Motor neuron (in vitro differentiated cells): ENCODE measurements around the gene DENND2A. TPM values are rescaled to one million over a fixed set of nuclear protein-coding genes. Genes with fewer than 3 reads are reported as not detected.
A peak's percentile ranks its signal among the peaks of the same experiment; 100 is the strongest.

ENCODE experiments used
- ATAC-seq, 8 experiments: fragments of 200-7000 bp; cut with Tn5 transposase; replicated peaks in 6 of 8; 2 replicates each; pipeline ENCODE4 v1.8.0; 2021; ENCODE audit warnings: mild to moderate bottlenecking in 8 of 8, moderate library complexity in 8 of 8
- H3K27ac ChIP-seq, 2 donors: fragments of 250-450 bp; sonication (Bioruptor Pico); 2 replicates each; pipeline ENCODE4 v1.9.0; 2021; ENCODE audit warnings: antibody characterized with exemption in 2 of 2, mild to moderate bottlenecking in 2 of 2, moderate library complexity in 1 of 2
- H3K4me1 ChIP-seq, 2 donors: fragments of 250-450 bp; sonication (Bioruptor Pico); replicated peaks in 1 of 2; 2 replicates each; pipeline ENCODE4 v1.6.1; 2021; ENCODE audit warnings: antibody characterized with exemption in 2 of 2, mild to moderate bottlenecking in 2 of 2, moderate library complexity in 1 of 2
- H3K4me3 ChIP-seq, 5 donors: fragments of 250-450 bp; sonication (Bioruptor Pico); 2 replicates each; pipeline ENCODE4 v1.9.0; 2021; ENCODE audit warnings: antibody characterized with exemption in 5 of 5, mild to moderate bottlenecking in 5 of 5, moderate library complexity in 4 of 5
- WGBS, 10 experiments: fragments of 450-650 bp; shearing (Covaris generic); methylation state at CpG; one replicate each; pipeline ENCODE4 v1.0.0; 2022; 5-methylcytosine and 5-hydroxymethylcytosine counted together
- in situ Hi-C, 9 experiments: fragments of 400-800 bp; cut with MboI; loops; one replicate each; pipeline ENCODE4 v1.15.0; 2021; ENCODE audit warnings: low sequenced_read_pairs in 9 of 9, low pct_unique_long_range_greater_than_20kb in 2 of 9; ENCODE audit not compliant: unreplicated experiment in 9 of 9
- total RNA-seq, 8 experiments: library from RNA; unstranded; fragments of 300-600 nt; gene quantifications; 2 replicates each; pipeline versions ENCODE4 v1.2.3 to v1.2.4, GENCODE V29; 2022

Gene DENND2A
- total RNA-seq, 8 experiments from 2014 or later: 5.6 to 56.3 (median 28.6) TPM

DNA sequence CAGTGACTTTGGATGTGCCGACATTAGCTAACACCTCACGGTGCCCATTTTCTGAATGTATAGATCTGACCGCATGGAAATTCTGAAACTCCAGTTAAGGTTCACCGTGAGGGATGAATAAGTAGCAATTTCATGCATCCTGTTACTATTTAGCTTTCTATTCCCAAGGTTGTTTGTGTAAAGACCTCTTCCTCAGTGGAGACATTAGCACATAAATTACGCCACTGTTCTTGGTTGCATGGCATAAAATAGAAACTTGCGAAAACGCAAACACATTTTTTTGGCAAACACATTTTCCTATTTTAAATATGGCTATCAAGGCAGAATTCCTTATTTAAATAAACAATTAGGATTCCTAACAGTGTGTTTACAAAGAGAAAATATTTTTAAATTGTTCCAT lies 36.5 kb downstream of the DENND2A start:
- WGBS, 10 experiments: 51 to 100% (median 90%) methylated on average over 5 to 7 of the region's 7 CpGs
- peak in 1 of 8 experiments; percentile 15 for ATAC-seq
- Histone ChIP-seq H3K4me1 (no peaks in the 10 kb centered on the region), H3K4me3 (no peak overlapping the region), H3K27ac (no peak overlapping the region)
- in situ Hi-C loops: no loop called here

- no peak overlapping the region for H3K4me3 ChIP-seq
- 61 to 100% (median 88%) methylated on average over 1 to 13 of the region's 21 CpGs; no CpG with 5 or more reads in 2 of the 10 experiments for WGBS, 10 experiments
- H3K4me1 ChIP-seq: no peaks in the 10 kb centered on the region
- in situ Hi-C loops: no loop called here
- no peak for ATAC-seq
- no peak overlapping the region for H3K27ac ChIP-seq
Measured at GRCh38 chr7:140601566-140602174, 38.9 kb downstream of the DENND2A start.

GRCh38 chr7:140600341-140600740 lies 40.3 kb downstream of the DENND2A start:
- in situ Hi-C loops: no loop called here

GRCh38 chr7:140597428-140597949 lies 43.1 kb downstream of the DENND2A start:
- peaks cover 0 to 3% of the 10 kb centered on the region in 2 donors for H3K4me1 ChIP-seq
- H3K4me3 ChIP-seq: no peak overlapping the region
- 34 to 100% (median 86%) methylated on average over 1 to 5 of the region's 5 CpGs; no CpG with 5 or more reads in 1 of the 10 experiments for WGBS, 10 experiments
- no peak overlapping the region for H3K27ac ChIP-seq
- ATAC-seq: peak in 2 of 8 experiments; percentile 50 to 65
- in situ Hi-C loops: no loop called here

More at GRCh38 chr7:140600341-140600740, 40.3 kb downstream of the DENND2A start:
- no peak for ATAC-seq
- Histone ChIP-seq H3K4me3 (no peak overlapping the region), H3K4me1 (no peaks in the 10 kb centered on the region), H3K27ac (no peak overlapping the region)
- WGBS, 10 experiments: 59 to 100% (median 90%) methylated on average over 1 to 3 of the region's 3 CpGs; no CpG with 5 or more reads in 1 of the 10 experiments

GRCh38 chr7:140596519-140597427 lies 43.8 kb downstream of the DENND2A start:
- WGBS, 10 experiments: 39 to 100% (median 83%) methylated on average over 4 to 7 of the region's 7 CpGs
- peaks cover 0 to 3% of the 10 kb centered on the region in 2 donors for H3K4me1 ChIP-seq
- peak in 2 of 8 experiments; percentile 6 to 16 for ATAC-seq
- no peak overlapping the region for H3K27ac ChIP-seq
- H3K4me3 ChIP-seq: no peak overlapping the region
- in situ Hi-C loops: no loop called here

DNA sequence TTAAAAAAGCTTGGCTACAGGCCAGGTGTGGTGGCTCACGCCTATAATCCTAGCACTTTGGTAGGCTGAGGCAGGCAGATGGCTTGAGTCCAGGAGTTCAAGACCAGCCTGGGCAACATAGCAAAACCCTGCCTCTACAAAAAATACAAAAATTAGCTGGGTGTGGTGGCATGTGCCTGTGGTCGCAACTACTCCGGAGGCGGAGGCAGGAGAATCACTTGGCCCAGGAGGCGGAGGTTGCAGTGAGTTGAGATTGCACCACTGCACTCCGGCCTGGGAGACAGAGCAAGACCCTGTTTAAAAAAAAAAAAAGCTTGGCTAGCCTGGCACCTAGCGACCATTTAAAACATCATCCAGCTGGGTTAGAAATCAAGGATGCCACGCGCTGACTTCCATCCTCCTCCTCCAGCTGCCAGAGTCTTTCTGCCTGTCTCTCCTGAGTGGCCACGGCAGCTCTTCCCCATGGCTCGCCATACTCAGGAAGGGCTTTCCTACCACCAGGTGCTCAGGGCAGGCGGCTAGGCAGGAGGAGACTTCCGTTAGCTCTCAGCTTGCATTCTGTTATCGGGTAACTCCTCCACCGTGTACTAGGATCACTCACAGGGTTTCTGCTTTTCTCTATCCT lies 45.0 kb downstream of the DENND2A start:
- ATAC-seq: peak in 1 of 8 experiments; percentile 24
- H3K27ac ChIP-seq: no peak overlapping the region

DNA sequence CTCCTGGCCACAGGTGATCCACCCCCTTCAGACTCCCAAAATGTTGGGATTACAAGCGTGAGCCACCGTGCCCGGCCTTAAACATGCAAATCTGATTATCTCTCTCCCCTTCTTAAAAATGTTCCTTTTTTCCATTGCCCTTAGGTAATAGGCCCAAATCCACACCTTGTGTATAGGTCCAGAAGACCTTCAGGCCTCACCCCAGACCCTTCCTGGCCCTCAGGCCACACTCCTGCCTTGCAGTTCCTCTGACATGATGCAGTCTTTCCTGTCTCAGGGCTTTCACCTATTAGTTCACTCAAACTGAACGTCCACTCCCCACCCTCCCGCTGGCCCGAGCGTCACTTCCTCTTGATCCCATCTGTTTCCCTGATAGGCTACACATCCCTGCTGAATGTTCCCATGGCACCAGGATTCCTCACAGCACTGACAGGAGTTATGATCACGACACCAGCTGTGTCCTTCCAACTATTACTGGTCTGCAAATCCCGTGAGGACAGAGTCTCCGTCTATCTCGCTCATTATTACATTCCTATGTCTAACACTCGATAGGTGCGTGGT lies 46.4 kb downstream of the DENND2A start:
- H3K27ac ChIP-seq: peak overlapping the region in 1 of 2 donors; percentile 78
- WGBS, 10 experiments: 88 to 100% (median 92%) methylated on average over 1 to 13 of the region's 13 CpGs; no CpG with 5 or more reads in 1 of the 10 experiments
- in situ Hi-C loops: no loop called here
- H3K4me3 ChIP-seq: no peak overlapping the region
- ATAC-seq: peak in 5 of 8 experiments; percentile 37 to 86 (median 73)
- peaks cover 0 to 3% of the 10 kb centered on the region in 2 donors for H3K4me1 ChIP-seq

More for the DNA sequence above, 45.0 kb downstream of the DENND2A start:
- Histone ChIP-seq H3K4me1 (peaks cover 0 to 3% of the 10 kb centered on the region in 2 donors), H3K4me3 (no peak overlapping the region)
- in situ Hi-C loops: no loop called here
- WGBS, 10 experiments: 25 to 93% (median 73%) methylated on average over 1 to 11 of the region's 15 CpGs; no CpG with 5 or more reads in 2 of the 10 experiments

DNA sequence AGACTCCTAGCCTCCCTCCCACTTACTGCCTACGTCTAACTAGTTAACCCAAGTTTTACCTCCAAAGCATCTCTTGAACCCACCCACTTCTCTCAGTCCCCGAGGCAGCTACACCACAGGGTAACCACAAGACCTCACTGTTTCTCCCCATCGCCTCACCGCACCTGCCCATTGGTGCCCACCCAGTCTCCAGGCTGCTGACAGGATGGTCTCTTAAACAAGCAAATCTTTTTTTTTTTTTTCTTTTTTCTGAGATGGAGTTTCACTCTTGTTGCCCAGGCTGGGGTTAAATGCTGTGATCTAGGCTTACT lies 47.0 kb downstream of the DENND2A start:
- WGBS, 10 experiments: 83 to 100% (median 100%) methylated on average over 1 to 3 of the region's 4 CpGs; no CpG with 5 or more reads in 4 of the 10 experiments
- H3K4me1 ChIP-seq: peaks cover 0 to 3% of the 10 kb centered on the region in 2 donors
- ATAC-seq: no peak
- H3K4me3 ChIP-seq: no peak overlapping the region
- in situ Hi-C loops: no loop called here
- peak overlapping the region in 1 of 2 donors; percentile 78 for H3K27ac ChIP-seq

- in situ Hi-C loops: no loop called here
- ATAC-seq: peak in 3 of 8 experiments; percentile 53 to 76 (median 67)
- Histone ChIP-seq H3K4me1 (peaks cover 0 to 3% of the 10 kb centered on the region in 2 donors), H3K4me3 (no peak overlapping the region), H3K27ac (no peak overlapping the region)
- WGBS, 10 experiments: 21 to 100% (median 75%) methylated on average over 2 to 9 of the region's 9 CpGs; no CpG with 5 or more reads in 1 of the 10 experiments
Measured at GRCh38 chr7:140592964-140593671, 47.5 kb downstream of the DENND2A start.

DNA sequence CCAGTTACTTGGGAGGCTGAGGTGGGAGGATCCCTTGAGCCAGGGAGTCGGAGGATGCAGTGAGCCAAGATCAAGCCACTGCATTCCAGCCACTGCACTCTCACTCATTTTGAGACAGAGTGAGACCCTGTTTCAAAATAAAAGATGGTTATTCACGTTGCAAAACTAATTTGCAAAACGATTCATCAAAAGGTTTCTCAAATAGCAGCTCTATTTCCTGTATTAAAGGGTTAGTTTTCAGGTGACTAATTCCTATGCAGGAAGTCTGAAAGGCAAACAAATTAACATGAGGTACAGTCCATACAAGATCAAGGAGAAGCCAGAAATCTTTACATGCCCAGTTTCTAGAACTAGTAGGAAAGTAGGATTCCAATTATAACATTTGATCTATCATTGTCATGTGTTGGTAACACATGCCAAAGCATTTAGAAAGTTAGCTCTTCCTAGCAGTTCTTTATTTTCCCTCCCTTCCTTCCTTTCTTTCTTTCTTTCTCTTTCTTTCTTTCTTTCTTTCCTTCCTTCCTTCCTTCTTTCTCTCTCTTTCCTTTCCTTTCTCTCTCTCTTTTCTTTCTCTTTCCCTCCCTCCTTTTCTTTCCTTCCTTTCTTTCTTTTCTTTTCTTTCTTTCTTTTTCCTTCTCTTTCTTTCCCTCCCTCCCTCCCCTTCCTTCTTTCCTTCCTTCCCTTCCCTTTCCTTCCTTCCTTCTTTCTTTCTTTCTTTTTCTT lies 49.3 kb downstream of the DENND2A start:
- H3K4me3 ChIP-seq: no peak overlapping the region
- in situ Hi-C loops: no loop called here
- peaks cover 0 to 3% of the 10 kb centered on the region in 2 donors for H3K4me1 ChIP-seq
- WGBS, 10 experiments: 8 to 100% (median 79%) methylated on average over 1 to 3 of the region's 3 CpGs; no CpG with 5 or more reads in 1 of the 10 experiments
- peak in 3 of 8 experiments; percentile 4 to 73 (median 22) for ATAC-seq
- H3K27ac ChIP-seq: no peak overlapping the region

DNA sequence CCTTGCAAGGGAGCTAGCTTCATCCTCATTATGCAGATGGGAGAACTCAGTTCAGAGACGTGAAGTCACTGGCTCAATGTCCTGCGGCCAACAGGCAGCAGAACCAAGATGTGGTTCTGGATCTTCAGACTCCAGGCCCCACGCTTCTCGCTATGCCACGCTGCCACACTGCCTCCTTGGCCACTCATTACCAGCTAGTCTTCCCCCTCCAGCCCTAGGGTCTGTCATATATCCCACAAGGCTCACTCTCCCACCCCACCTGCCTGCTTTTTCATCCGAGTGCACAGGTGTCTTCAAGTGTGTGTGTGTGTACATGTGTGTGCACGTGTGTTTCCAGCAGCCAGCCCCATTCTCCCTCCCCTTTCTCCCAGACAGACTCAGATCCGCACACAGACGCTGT lies 53.4 kb downstream of the DENND2A start:
- H3K27ac ChIP-seq: no peak overlapping the region
- WGBS, 10 experiments: 80 to 100% (median 98%) methylated on average over 1 to 6 of the region's 9 CpGs; no CpG with 5 or more reads in 5 of the 10 experiments
- H3K4me3 ChIP-seq: no peak overlapping the region
- H3K4me1 ChIP-seq: no peaks in the 10 kb centered on the region
- in situ Hi-C loops: no loop called here
- ATAC-seq: no peak
